HG03565 (cell line): ENCODE measurements around the gene PROB1.
"Not testable (repeated sequence)": the region's sequence is repeated elsewhere in the genome, so short reads cannot be mapped to it uniquely, and the experiment has no call there.

Source experiments
- ATAC-seq: cut with Tn5 transposase; IDR thresholded peaks from one replicate; pipeline ENCODE4 v1.9.1; 2021; ENCODE audit warnings: mild to moderate bottlenecking, moderate library complexity; ENCODE audit not compliant: unreplicated experiment

Gene PROB1

DNA sequence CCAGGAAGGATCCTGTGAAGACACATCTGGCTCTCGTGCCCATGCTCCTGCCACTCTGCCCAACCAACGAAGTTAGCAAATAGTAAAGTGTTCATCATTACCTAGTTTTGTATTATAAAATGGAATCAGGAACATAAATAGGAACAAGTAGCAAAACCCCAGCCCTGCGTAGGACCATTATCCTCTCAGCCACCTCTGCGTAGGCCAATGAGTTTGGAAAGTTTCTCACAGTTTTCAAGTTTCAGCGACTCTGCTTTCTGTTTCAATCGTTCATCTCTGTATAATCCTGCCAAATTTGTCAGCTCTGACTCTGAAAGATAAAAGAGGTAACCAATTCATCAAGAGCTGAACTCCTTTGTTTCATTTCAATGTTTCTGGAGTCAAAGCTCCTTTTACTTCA, 19.1 kb upstream of the PROB1 start:
- no peak for ATAC-seq

- ATAC-seq: no peak
These were observed 18.2 kb upstream of the PROB1 start for GRCh38 chr5:139413153-139413552.

GRCh38 chr5:139410993-139411828, 16.3 kb upstream of the PROB1 start:
- no peak for ATAC-seq

DNA sequence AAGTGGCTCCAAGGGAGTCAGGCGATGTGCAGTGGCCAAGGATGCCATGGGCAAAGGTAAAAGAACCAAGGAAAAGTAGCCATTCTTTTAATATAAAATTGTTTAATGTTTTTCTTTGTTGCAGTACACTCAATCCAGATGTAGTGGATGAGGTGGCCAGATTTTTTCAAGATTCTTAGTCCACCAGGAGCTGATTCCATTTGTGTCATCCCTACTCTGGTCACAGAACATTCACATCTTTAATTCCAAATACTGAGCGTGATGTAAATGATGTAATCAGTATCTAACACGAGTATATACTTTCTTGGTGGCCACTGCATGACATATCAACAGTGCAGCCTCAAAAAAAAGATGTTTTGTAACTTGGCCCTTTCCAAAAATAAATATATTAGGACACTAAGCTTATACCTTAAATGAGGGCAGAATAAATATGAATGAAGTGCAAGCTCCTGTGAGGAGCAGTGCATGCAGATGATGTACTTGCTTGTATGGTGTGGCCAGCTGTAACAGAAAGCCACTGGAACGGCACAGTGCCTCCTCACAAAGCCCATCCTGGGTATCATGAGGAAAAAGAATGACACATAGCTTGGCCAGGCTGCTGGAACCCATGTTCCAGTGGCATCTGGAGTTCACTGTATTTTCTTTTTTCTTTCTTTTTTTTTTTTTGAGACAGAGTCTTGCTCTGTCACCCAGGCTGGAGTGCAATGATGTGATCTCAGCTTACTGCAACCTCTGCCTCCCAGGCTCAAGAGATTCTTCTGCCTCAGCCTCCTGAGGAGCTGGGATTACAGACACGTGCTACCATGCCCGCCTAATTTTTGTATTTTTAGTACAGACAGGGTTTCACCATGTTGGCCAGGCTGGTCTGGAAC, 15.5 kb upstream of the PROB1 start:
- ATAC-seq: no peak

DNA sequence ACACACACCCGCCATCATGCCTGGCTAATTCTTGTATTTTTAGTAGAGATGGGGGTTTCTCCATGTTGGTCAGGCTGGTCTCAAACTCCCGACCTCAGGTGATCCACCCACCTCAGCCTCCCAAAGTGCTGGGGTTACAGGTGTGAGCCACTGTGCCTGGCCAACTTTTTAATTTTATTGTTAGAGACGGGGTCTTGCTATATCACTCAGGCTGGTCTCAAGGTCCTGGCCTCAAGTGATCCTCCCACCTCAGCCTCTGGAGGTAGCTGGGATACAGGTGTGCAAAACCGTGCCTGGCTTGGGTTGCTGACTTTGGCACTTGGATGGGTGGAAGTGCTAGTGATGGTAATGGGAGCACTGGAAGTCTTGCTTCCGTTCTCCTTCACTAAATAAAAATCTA, 14.2 kb upstream of the PROB1 start:
- ATAC-seq: not testable (repeated sequence)

GRCh38 chr5:139408191-139408590, 13.3 kb upstream of the PROB1 start:
- no peak for ATAC-seq

- no peak for ATAC-seq
These were observed 12.6 kb upstream of the PROB1 start for GRCh38 chr5:139407517-139407916.

- no peak for ATAC-seq
These were observed 12.1 kb upstream of the PROB1 start for GRCh38 chr5:139406963-139407362.

DNA sequence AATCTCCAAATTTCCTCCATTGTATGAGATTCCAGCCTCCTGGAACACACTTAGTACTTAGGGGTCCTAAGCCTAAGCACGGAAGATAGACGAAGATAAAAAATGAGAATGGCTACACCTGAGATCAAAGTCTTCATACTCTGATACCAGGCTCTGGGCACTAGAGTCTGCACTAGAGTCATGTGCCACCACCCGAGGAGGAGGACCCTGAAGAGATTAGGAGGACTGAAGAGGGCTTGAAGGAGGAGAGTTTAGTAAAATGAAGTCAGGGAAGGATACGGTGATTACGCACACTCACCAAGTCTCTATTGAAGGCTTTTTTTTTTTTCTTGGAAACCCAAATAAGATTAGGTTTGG, 9.6 kb upstream of the PROB1 start:
- no peak for ATAC-seq

DNA sequence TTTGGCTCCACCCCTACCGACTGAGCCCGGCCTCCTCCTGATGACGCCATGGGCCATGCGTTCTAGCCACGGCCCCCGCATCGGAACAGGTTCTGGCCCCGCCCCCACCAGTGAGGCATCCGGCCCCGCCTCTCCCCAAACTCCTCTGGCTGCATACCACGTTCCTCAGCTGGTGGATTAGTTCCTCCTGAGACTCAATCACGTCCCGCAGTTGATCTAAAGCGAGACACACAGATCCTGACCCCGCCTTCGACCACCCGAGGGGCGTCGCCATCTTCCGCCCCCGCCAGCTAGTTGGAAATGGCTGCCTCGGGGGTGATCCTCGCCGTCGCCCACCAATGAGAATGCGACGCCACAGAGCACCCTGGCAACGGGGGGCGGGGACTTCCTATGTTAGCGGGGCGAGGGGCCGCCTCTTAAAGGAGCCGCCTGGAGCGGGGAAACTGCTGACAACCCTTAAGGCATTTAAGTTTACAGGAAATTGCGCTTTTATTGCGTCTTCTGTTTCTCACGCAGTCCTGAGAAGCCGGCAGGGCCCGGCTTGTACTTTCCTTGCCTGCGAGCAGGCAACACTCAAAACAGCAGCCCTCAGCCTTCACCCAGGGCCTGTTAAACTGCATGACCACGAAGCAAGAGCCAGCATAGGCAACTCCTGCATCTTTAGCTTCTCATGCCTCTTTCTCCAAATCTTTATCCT, 9.0 kb upstream of the PROB1 start, which contains the start of gene SPATA24:
Gene SPATA24, minus strand, starts transcription at position 303 of the 697 bp plus-strand sequence. Its CDS starts 29 bp downstream, at position 274.
- ATAC-seq: peak; percentile 62

GRCh38 chr5:139403418-139403786, 8.5 kb upstream of the PROB1 start:
- no peak for ATAC-seq

DNA sequence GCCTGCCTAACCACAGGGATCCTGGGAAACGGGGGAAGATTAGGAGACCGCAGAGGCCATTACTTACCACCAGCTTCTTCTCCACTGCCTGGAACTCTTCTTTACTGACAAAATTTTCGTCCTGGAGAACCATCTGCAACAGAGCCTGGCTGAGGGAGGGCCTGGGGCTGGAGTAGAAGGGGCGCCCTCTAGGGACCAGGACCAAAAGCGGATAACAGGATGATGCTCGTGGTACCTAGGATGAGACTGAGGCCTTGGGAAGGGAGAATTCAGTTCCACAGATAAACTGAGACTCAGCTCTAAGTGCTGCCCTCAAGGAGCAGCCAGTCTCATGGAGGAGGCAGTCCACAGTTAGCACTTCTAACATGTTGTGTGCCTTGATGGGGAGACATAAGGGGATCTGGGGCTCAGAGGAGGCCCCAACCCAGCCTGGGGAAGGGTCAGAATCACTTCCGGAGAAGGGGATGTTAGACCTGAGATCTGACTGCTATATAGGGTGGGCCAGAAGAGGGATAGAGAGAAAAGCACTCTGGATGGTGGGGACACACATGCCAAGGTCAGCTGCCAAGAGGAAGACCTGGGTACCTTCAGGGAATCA, 7.8 kb upstream of the PROB1 start:
- ATAC-seq: no peak

- no peak for ATAC-seq
These were observed 6.6 kb upstream of the PROB1 start for GRCh38 chr5:139401546-139401945.

GRCh38 chr5:139399501-139400121, 4.7 kb upstream of the PROB1 start:
- ATAC-seq: no peak

GRCh38 chr5:139397921-139398320, 3.0 kb upstream of the PROB1 start:
- ATAC-seq: no peak

DNA sequence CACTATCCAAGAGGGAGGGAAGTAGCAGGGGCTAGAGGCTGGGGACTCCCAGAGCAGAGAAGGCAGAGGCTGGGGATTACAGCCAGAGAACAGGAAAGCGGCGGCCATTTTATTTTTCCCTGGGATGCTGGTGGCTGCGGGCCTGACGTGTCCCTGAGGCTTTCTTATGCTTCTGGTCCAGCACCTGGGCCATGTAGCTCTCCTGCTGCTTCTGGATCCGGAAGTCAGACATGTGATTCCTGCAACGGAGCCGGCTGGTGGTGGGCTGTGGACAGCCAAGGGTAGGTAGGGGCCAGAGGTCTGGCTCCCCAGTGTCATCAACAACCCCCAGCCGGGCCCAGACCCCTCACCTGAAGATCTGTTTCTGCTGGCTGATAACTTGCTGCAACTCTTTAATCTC, 1.8 kb upstream of the PROB1 start:
- ATAC-seq: no peak

DNA sequence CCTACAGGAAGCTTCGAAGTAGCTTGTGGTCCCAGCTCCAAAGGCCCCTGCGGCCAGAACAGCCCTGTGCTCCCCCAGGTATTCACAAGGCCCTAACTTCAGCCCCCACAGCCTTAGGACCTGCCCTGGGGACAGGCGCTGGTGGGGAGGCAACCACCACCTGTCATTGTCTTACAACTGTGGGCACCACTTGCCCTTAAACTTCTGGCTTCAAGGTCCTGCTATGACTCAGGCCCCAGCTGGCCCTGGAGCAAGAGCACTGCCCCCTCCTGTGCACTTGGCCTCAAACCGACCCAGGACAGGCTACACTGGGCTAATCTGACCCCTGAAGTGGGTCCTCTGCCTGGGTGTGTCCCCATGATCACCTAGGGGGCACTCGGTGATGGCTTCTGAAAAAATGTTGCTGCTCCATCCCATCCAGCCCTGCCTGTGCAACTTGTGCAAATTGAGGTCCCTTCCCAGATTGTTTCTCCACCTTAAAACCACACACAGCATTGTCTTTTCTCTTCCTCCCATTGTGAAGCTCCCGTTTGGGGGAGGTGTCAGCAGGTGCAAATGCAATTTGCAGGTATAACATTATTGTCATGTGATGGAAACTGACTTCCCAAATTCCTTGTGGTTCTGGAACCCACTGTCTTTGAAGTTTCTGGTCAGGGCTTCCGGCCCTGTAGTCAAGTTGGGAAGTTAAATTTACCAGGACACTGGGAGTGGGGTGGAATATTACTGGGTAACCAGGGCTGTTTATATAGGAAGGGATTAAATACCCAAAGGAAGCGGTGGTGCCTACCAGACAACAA, 1.1 kb upstream of the PROB1 start:
- ATAC-seq: no peak

GRCh38 chr5:139394123-139394653, 716 bp downstream of the PROB1 start:
- ATAC-seq: no peak

DNA sequence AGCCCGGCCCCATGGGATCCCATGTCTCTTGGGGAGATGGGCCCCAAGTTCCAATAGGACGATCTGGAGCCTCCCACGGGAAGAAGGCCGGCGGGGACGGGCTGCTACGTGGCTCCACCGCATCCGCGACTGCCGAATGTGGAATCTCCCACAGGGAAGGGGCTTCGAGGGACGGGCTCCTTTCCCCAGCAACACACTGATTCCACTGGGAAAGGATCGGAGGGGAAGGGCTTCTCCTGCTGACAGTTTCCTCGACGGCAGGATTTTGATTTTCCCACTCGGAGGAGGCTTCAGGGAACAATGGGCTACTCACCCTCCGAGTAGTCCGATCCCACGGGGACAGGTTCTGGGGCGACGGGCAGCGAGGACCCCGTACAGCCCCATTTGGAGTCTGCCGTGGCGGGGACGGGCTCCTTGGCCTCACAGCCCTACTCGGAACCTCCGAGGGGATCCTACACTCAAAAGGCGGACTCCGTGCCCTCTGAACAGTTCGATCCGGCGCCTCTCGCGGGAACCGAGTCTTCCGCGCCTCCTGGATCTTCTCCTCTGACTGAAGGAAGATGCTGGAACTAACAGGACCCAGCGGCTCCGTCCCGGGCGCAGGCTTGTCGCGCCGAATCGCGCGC, 1.3 kb downstream of the PROB1 start:
- ATAC-seq: no peak
